CD4-positive, alpha-beta T cell treated with Interleukin-21 for 1 hour (primary cell): ENCODE results near the gene SSNA1.

Source experiments
- DNase-seq: peaks from one replicate; pipeline ENCODE4 v3.0.0-alpha.2; 2020

The SSNA1 gene

GRCh38 chr9:137156567-137157375, 31.7 kb upstream of the SSNA1 start:
- DNase-seq: peak; percentile 60

- no peak for DNase-seq
Measured at GRCh38 chr9:137157618-137158415, 30.7 kb upstream of the SSNA1 start.

GRCh38 chr9:137158625-137159024, 29.9 kb upstream of the SSNA1 start:
- DNase-seq: no peak

GRCh38 chr9:137159105-137160053, 29.1 kb upstream of the SSNA1 start:
- no peak for DNase-seq

- DNase-seq: no peak
Measured at GRCh38 chr9:137160054-137160425, 28.4 kb upstream of the SSNA1 start.

GRCh38 chr9:137160716-137161557, 27.5 kb upstream of the SSNA1 start:
- no peak for DNase-seq

- DNase-seq: no peak
Measured at GRCh38 chr9:137161558-137162486, 26.7 kb upstream of the SSNA1 start.

GRCh38 chr9:137162505-137163364, 25.7 kb upstream of the SSNA1 start:
- peak; percentile 13 for DNase-seq

GRCh38 chr9:137163365-137163715, 25.1 kb upstream of the SSNA1 start:
- DNase-seq: no peak

GRCh38 chr9:137163805-137164204, 24.7 kb upstream of the SSNA1 start:
- DNase-seq: no peak

GRCh38 chr9:137164370-137165249, 23.9 kb upstream of the SSNA1 start:
- DNase-seq: no peak

- no peak for DNase-seq
Measured at GRCh38 chr9:137165250-137165836, 23.1 kb upstream of the SSNA1 start.

GRCh38 chr9:137166380-137167229, 21.9 kb upstream of the SSNA1 start:
- DNase-seq: no peak

GRCh38 chr9:137167277-137167746, 21.2 kb upstream of the SSNA1 start:
- no peak for DNase-seq

- DNase-seq: no peak
Measured at GRCh38 chr9:137167747-137168572, 20.5 kb upstream of the SSNA1 start.

GRCh38 chr9:137168573-137168903, 19.9 kb upstream of the SSNA1 start:
- DNase-seq: no peak
